ENCODE results near the gene ALOXE3.

DNA sequence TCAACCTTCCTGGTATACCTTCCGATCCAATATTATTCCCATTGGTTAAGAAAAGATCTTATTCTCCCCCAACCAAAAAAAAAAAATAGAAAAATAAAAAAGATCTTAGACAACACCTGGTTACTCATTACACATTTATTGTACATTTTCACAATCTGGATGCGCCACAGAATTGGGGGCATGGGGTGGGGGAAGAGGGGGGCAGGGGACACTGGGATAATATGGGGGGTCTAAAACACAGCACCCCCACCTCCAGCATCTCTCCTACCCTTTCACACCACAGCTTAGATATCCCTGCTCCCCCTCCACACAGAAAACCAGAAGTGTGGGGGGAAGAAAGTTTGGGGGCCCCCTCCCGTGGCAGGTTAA lies 40.7 kb upstream of the ALOXE3 start:
- TF ChIP-seq EP300 (IDR thresholded peaks at IDR 0.05) (no peak), POLR2A (IDR thresholded peaks at IDR 0.05; ENCODE audit: low read depth) (no peak), POLR2AphosphoS5 (IDR thresholded peaks at IDR 0.05) (no peak)
- TF ChIP-seq, protein P1, sequence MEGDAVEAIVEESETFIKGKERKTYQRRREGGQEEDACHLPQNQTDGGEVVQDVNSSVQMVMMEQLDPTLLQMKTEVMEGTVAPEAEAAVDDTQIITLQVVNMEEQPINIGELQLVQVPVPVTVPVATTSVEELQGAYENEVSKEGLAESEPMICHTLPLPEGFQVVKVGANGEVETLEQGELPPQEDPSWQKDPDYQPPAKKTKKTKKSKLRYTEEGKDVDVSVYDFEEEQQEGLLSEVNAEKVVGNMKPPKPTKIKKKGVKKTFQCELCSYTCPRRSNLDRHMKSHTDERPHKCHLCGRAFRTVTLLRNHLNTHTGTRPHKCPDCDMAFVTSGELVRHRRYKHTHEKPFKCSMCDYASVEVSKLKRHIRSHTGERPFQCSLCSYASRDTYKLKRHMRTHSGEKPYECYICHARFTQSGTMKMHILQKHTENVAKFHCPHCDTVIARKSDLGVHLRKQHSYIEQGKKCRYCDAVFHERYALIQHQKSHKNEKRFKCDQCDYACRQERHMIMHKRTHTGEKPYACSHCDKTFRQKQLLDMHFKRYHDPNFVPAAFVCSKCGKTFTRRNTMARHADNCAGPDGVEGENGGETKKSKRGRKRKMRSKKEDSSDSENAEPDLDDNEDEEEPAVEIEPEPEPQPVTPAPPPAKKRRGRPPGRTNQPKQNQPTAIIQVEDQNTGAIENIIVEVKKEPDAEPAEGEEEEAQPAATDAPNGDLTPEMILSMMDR (IDR thresholded peaks at IDR 0.05): no peak
